Measurements from ENCODE around the gene TAC3. TPM values are rescaled to one million over a fixed set of nuclear protein-coding genes. Genes with fewer than 3 reads are reported as not detected.
"Not testable (repeated sequence)": the region's sequence is repeated elsewhere in the genome, so short reads cannot be mapped to it uniquely, and the experiment has no call there.

Gene TAC3
- total RNA-seq = 10 to 100 TPM in 1 of 4 donors, 1 to 10 TPM in 2, not detected in 1; 9.6 to 13.8 (median 9.9) TPM

DNA sequence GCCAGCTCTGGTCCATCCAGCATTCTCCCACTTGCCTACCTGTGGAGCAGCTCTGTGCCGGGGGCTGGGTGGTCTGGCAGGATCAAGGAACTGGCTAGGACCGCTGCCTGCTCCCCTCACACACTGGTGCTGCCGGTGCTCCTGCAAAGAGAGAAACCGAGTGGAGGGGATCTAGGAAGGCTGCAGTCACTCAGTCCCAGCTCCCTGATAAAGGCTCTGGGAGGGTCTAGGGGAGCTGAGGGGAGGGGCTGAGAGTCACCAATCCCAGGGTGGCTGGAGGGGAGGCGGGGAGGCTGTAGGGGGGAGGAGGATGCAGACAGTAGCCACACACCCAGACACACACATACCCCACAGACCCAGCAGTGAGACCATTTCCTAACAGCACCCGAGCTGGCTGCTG lies at the start of gene TAC3:
TAC3 (minus strand) TSS at position 182 of the 400 bp plus-strand sequence. CDS start 732 bp downstream, outside the sequence.
- no peak within 1 kb of the TSS for H3K27ac ChIP-seq
- DNase-seq = peak in 1 of 3 donors; percentile 39
- H3K4me1 ChIP-seq = peaks cover 0 to 5% (median 0%) of the 10 kb centered on the region in 4 donors
- no peak within 1 kb of the TSS for H3K4me3 ChIP-seq
- H3K9me3 ChIP-seq = no peaks in the 10 kb centered on the region
- no peaks in the 10 kb centered on the region for H3K27me3 ChIP-seq
- H3K36me3 ChIP-seq = no peaks in the 10 kb centered on the region
- TF ChIP-seq, protein P1, sequence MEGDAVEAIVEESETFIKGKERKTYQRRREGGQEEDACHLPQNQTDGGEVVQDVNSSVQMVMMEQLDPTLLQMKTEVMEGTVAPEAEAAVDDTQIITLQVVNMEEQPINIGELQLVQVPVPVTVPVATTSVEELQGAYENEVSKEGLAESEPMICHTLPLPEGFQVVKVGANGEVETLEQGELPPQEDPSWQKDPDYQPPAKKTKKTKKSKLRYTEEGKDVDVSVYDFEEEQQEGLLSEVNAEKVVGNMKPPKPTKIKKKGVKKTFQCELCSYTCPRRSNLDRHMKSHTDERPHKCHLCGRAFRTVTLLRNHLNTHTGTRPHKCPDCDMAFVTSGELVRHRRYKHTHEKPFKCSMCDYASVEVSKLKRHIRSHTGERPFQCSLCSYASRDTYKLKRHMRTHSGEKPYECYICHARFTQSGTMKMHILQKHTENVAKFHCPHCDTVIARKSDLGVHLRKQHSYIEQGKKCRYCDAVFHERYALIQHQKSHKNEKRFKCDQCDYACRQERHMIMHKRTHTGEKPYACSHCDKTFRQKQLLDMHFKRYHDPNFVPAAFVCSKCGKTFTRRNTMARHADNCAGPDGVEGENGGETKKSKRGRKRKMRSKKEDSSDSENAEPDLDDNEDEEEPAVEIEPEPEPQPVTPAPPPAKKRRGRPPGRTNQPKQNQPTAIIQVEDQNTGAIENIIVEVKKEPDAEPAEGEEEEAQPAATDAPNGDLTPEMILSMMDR (IDR thresholded peaks at IDR 0.05) = no peak
- no peak for TF ChIP-seq POLR2A (IDR thresholded peaks at IDR 0.05)

DNA sequence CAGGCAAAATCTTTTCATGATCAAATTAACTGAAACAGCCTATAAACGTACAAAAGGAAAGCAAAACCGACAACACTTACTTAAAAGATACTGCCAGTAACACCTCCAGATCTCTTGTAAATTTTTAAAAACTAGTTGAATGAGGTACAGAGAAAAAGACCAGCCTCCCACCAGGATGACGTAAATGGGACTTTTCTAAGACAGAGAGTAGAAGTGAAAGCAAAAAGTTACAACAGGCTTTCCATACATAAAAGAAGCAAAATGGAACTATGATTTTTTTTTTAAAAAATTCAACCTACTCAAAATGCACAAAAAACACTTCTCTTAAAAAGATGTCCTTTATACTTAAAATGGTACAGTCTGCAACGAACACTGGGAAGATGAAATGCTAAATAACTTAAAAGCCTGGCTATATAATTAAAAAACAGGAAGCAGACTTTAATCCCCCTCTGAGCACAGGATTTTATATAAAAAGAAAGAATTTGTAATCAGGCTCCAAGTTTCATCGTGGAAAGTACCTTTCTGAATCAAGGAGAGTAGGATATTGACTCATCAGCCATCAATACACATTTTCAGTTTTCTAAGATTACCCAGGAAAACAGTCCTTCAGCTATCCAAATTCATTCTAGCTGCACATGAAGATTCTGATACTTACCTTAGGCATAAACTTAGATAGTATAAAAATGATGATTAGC lies 47.8 kb upstream of the TAC3 start:
- Histone ChIP-seq H3K27ac (peak overlapping the region in 3 of 4 donors; percentile 37 to 73 (median 59)), H3K27me3 (no peaks in the 10 kb centered on the region), H3K36me3 (no peaks in the 10 kb centered on the region), H3K4me3 (no peak overlapping the region), H3K9me3 (no peaks in the 10 kb centered on the region), H3K4me1 (peaks cover 0 to 20% (median 6%) of the 10 kb centered on the region in 4 donors)
- TF ChIP-seq POLR2A (IDR thresholded peaks at IDR 0.05) = no peak
- DNase-seq = peak in 1 of 3 donors; percentile 53

DNA sequence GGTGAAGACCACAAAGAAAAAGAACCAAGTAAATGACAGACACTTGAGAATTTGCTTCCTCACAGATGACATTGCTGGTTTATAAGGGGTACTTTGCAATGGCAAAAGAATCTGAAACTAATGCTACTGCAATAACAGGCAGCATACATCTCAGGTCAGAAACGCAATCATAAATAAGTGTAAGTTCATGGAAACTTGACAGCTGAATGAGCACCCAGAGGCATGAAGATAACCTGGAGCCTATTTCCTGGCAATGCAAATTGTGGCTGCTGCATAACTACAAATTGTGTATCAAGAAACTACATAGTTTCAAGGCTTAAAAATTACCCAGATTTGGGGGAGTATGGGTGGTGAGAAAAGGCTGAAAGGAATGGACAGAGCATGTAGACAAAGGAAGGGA lies 42.1 kb upstream of the TAC3 start:
- Histone ChIP-seq H3K9me3 (no peaks in the 10 kb centered on the region), H3K27me3 (no peaks in the 10 kb centered on the region), H3K4me1 (peaks cover 0 to 31% (median 3%) of the 10 kb centered on the region in 4 donors), H3K4me3 (no peak overlapping the region), H3K36me3 (no peaks in the 10 kb centered on the region), H3K27ac (peak overlapping the region in 2 of 4 donors; percentile 3 to 55)
- no peak for DNase-seq
- TF ChIP-seq, protein P1 (IDR thresholded peaks at IDR 0.05) = no peak
- no peak for TF ChIP-seq POLR2A (IDR thresholded peaks at IDR 0.05)

DNA sequence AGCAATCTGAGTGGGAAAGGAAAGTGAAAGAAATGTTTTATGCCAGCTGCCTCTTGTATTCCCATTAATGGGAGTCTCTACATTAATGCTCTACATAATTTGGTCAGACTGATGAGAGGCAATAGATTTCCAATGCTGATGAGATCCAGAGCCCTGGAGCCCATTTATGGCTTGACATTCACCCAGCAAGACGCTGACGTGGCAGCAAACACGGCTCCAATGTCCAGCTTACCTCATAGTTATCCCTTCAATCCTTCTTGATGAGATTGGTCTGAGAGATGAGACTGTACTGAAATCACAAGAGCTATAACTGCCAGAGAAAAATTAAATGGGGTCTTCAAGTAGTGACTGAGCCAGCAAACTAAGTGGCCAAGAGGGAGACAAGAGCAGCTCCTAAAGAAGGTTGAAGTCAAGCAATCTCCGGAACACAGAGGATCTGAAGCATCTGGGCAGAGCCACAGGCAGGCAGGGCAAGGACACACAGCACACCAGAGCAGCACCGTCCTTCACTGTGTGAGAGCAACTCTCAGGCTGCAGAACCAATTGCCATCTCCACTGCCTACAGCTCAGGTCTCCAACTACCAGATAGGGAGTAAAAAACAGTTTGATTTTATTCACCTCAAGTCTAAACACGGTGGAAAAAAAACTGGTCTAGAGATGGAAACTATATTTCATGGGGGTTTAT lies 40.9 kb upstream of the TAC3 start:
- H3K9me3 ChIP-seq = no peaks in the 10 kb centered on the region
- H3K27ac ChIP-seq = peak overlapping the region in 3 of 4 donors; percentile 55 to 68 (median 61)
- H3K4me1 ChIP-seq = peaks cover 0 to 31% (median 3%) of the 10 kb centered on the region in 4 donors
- H3K36me3 ChIP-seq = no peaks in the 10 kb centered on the region
- no peaks in the 10 kb centered on the region for H3K27me3 ChIP-seq
- H3K4me3 ChIP-seq = peak overlapping the region in 1 of 4 donors; percentile 3
- peak in 1 of 3 donors; percentile 83 for DNase-seq
- TF ChIP-seq POLR2A (IDR thresholded peaks at IDR 0.05) = no peak
- TF ChIP-seq, protein P1 (IDR thresholded peaks at IDR 0.05) = no peak

DNA sequence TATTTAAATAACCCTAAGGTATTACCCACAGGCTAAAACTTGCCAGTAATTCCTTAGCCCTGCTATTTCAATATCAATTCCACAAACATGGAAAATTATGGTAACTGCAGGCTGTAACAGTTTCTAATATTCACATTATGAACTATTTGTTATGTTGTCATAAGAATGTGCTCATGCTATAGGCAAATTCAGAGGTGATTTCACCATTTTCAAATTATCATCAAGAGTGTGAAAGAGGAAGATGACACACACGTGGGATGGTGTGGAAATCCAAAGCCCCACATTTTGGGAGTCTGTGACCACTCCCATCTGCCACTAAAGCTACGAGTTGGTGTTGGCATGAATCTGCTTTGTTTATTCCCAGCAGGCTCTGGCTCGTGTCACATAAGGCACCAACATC lies 39.5 kb upstream of the TAC3 start:
- H3K4me3 ChIP-seq = no peak overlapping the region
- no peaks in the 10 kb centered on the region for H3K36me3 ChIP-seq
- peaks cover 0 to 25% (median 3%) of the 10 kb centered on the region in 4 donors for H3K4me1 ChIP-seq
- H3K9me3 ChIP-seq = no peaks in the 10 kb centered on the region
- no peak for DNase-seq
- H3K27ac ChIP-seq = no peak overlapping the region
- no peaks in the 10 kb centered on the region for H3K27me3 ChIP-seq
- TF ChIP-seq, protein P1 (IDR thresholded peaks at IDR 0.05) = no peak
- TF ChIP-seq POLR2A (IDR thresholded peaks at IDR 0.05) = no peak

DNA sequence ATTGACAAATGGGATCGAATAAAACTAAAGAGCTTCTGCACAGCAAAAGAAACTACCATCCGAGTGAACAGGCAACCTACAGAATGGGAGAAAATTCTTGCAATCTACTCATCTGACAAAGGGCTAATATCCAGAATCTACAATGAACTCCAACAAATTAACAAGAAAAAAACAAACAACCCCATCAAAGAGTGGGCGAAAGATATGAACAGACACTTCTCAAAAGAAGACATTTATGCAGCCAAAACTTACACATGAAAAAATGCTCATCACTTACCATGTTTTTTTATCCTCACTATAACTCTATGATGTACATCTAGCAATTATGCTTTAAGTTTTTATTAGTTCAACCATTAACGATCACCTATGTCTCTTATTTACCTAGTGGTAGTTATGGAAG lies 37.6 kb upstream of the TAC3 start:
- H3K9me3 ChIP-seq, H3K36me3 ChIP-seq, H3K27ac ChIP-seq, H3K4me1 ChIP-seq, DNase-seq, H3K4me3 ChIP-seq, H3K27me3 ChIP-seq: not testable (repeated sequence)

DNA sequence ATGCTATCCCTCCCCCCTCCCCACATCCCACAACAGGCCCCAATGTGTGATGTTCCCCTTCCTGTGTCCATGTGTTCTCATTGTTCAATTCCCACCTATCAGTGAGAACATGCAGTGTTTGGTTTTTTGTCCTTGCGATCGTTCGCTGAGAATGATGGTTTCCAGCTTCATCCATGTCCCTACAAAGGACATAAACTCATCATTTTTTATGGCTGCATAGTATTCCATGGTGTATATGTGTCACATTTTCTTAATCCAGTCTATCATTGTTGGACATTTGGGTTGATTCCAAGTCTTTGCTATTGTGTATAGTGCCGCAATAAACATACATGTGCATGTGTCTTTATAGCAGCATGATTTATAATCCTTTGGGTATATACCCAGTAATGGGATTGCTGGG lies 36.8 kb upstream of the TAC3 start:
- not testable (repeated sequence) for H3K4me3 ChIP-seq, DNase-seq, H3K4me1 ChIP-seq, H3K36me3 ChIP-seq, H3K27me3 ChIP-seq, H3K9me3 ChIP-seq, H3K27ac ChIP-seq
